Thoracic aorta endothelial cell (primary cell): ENCODE measurements around the gene GMPPB. TPM values are rescaled to one million over a fixed set of nuclear protein-coding genes. Genes with fewer than 3 reads are reported as not detected.

Source experiments
- small RNA-seq: library from RNA; depleted of rRNA; stranded (forward); fragments of <200 nt; gene quantifications from one replicate; pipeline ENCODE3, GENCODE V24; 2012
- total RNA-seq: library from RNA; depleted of rRNA; stranded (reverse); fragments of >200 nt; gene quantifications from 2 replicates; pipeline ENCODE4 v1.2.3, GENCODE V29; 2012

The GMPPB gene
- total RNA-seq = 39.8 and 42.0 TPM in 2 replicates

DNA sequence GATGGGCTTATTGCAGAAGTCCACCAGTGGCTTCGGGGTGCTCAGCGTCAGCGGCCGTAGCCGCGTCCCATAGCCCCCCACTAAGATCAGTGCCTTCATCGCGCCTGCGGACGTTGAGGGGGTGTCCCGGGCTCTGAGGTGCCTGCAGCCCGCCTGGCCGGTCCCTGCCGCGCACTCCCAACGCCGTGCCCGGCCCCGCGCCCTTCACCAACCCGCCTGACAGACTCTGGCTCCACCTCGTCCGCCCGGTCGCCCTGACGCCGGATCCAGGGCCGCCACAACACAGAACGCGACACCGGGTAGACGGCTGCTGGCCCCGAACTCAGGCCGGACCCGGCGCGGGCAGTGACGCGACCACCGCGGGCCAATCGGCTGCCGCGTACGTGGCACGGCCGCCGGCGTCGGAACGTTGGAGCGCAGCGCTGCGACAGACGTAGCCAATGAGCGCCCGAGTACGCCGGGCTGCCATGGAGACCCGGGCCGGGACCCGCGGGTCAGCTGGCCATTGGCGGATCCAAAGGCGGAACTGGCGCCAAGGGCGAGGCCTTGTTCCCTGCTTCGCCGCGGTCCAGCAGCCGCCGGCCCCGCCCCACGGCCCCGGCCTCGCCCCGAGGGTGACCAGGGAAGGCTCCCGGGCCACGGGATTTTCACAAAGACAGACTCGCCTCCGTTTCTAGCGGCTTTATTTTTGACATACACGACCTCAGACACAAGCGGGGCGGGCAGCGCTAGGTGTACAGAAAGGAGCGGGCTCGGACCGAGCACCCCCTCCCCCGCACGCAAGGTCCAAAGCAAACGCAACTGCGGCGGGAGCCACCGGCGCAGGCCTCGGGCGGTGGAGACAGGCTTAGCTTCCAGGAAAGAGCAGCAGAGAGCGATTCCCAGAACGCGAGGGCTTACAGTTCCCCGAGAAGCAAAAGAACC, at the start of gene GMPPB:
TSS of gene GMPPB (minus strand) at position 324 of the 924 bp plus-strand sequence. CDS start at position 99, 225 bp downstream.

DNA sequence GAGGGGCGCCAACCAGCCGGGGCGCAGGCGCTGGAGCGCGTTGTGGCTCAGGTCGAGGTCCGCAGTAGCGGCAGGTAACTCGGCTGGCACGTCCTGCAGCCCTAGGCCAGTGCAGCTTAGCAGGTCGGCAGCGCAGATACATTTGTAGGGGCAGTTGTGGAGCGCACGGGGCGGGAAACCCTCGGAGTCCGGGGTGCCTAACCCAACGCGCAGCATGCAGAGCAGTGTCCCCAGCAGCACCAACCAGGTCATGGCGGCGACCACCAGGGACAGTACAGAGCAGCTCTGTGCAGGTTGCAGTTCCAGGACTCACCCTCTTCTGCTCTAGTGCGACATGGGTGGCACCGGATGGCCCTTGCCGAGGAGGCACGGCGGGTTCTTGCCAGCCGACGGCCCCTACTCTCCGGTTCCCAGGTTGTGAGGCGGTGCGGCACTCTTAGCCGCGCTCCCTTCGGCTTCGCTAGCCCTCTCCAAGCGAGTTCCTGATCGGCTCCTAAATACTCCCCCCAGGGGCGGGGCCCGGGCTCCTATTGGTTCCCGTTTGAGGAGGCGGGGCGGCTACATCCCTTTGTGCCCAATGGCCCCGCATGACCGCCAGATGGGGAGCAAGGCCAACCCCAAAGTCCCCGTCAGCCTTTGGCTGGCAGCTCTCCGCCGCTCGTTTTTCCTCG, 4.4 kb downstream of the GMPPB start, which contains the start of gene AMIGO3:
TSS of gene AMIGO3 (minus strand) at position 471 of the 671 bp plus-strand sequence. CDS start at position 252, 219 bp downstream.

DNA sequence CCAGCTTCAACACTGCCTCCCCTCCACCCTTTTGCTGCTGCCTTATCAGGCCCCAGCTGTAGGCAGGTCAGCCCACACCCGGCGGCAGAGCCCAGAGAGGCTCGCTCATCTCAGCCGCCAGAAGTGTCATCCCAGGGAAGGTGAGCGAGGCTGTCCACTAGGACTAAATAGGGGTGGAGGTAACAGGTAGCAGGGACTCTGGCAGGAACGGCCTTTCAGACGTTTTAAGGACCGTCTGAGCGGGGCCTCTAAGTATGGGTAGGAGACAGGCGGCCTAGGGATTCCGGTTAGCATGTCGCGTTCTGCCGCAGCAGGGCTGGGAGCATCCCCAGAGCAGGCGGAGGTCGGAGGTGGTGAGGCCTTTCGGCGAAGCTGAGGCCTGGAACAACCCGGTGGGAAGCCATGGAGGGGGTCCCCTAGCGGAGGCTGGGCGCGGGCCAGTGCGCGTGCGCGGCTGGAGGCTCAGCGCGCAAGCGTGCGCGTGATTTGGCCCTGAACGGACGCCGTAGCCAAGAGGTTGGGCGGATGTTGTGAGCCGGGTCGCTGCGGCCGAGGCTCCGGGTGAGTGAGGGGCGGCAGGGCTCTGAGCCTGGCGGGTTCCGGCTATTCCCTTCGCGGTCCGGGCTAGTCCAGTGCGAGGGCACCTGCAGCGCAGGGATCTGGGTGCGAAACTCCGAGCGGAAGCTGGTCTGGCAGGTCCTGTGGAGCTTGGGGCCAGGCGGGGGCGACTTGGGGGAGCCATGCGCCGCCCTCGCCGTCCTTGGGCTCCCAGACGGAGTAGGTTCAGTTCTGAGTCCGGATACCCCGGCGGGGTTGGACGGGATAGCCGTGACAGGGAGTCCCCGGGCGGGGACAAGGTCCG, 34.5 kb downstream of the GMPPB start, which contains the start of the genes MST1 and RNF123:
TSS of gene MST1 (minus strand) at position 429 of the 862 bp plus-strand sequence. CDS start 783 bp downstream, outside the sequence.
TSS of gene RNF123 (plus strand) at position 512 of the 862 bp plus-strand sequence. CDS start 1,609 bp downstream, outside the sequence.

DNA sequence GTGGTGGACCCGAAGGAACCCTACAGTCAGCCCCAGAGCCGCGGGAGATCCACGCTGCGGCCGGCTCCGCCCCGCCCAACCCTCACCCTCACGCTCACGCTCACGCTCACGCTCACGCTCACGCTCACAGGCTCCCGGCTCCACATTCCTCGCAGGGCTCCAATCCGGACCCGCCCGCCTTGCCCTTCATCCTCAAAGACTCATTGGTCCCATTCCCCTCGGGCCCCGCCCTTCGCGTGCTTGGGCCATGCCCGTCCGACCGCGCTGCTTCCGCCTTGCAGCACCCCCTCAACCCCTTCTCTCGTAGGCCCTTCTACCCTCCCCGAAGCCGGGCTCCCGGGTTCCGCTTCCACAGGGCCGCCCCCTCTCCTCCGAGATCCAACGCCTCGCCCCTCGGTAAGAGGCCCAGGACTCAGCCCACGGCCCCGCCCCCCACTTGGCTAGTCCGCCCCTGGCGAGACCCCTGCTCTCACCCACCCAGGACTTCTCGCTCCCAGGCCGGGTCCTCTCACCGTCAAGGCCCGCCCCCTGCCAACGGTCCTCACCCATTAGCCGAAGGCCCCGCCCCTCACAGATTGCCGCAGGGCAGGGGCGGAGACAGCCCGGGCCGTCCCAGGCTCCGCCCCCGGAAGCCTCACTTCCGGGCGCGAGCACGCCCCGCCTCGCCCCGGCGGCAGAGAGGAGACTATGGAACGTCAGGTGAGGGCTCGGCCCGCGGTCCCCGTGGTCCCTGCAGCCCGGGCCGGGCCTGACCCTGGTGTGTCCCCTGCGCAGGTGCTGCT, 49.8 kb downstream of the GMPPB start, which contains the start of gene APEH:
TSS of gene APEH (plus strand) at position 637 of the 782 bp plus-strand sequence. CDS start at position 688, 51 bp downstream.

Small RNA genes within 50 kb of the gene (small RNA-seq; reads per million reads assigned to genes)
- gene AMIGO3 = not detected
- not detected for gene COX6CP14

Other genes starting within 250 kb of the GMPPB start
- 0.13 and 0.14 TPM in 2 replicates for gene BSN, start 169.5 kb downstream of the GMPPB start, total RNA-seq
- 76.9 and 81.3 TPM in 2 replicates for gene APEH, start 49.6 kb downstream of the GMPPB start, total RNA-seq
- 1.1 and 2.3 TPM in 2 replicates for gene MST1, start 34.5 kb downstream of the GMPPB start, total RNA-seq
- gene RNF123, start 34.4 kb downstream of the GMPPB start, total RNA-seq = 19.1 and 25.0 TPM in 2 replicates
- gene AMIGO3, start 4.3 kb downstream of the GMPPB start, total RNA-seq = 0.14 TPM in 1 of 2 replicates, not detected in the other
- 44.5 and 53.0 TPM in 2 replicates for gene IP6K1, start 62.6 kb upstream of the GMPPB start, total RNA-seq
- gene CDHR4, start 75.9 kb upstream of the GMPPB start, total RNA-seq = not detected in 2 replicates
- gene INKA1, start 79.3 kb upstream of the GMPPB start, total RNA-seq = 5.8 and 7.6 TPM in 2 replicates
- 20.9 and 33.5 TPM in 2 replicates for gene UBA7, start 90.0 kb upstream of the GMPPB start, total RNA-seq
- gene TRAIP, start 132.6 kb upstream of the GMPPB start, total RNA-seq = 4.8 and 5.5 TPM in 2 replicates
- gene CAMKV, start 146.0 kb upstream of the GMPPB start, total RNA-seq = not detected in 2 replicates
- gene MST1R, start 179.9 kb upstream of the GMPPB start, total RNA-seq = 1.2 and 2.2 TPM in 2 replicates
- gene MON1A, start 205.9 kb upstream of the GMPPB start, total RNA-seq = 14.6 and 17.0 TPM in 2 replicates
- gene RBM6, start 216.2 kb upstream of the GMPPB start, total RNA-seq = 77.5 and 83.2 TPM in 2 replicates